Endometrium (tissue), 2 donors: ENCODE data around the gene CACNG4.

Source experiments
- FAIRE-seq: peaks from 2 replicates; lab custom pipeline; 2012; peaks lifted over from hg19 to GRCh38; lab: Jason Lieb, UNC
- donor health status: control.
- donor health status: control.

Gene CACNG4

GRCh38 chr17:67066717-67067116 is 102.2 kb downstream of the CACNG4 start:
- FAIRE-seq, result no peak

- no peak for FAIRE-seq
These were observed 103.3 kb downstream of the CACNG4 start for GRCh38 chr17:67067571-67068482.

GRCh38 chr17:67068999-67069398 is 104.5 kb downstream of the CACNG4 start:
- FAIRE-seq, result no peak

DNA sequence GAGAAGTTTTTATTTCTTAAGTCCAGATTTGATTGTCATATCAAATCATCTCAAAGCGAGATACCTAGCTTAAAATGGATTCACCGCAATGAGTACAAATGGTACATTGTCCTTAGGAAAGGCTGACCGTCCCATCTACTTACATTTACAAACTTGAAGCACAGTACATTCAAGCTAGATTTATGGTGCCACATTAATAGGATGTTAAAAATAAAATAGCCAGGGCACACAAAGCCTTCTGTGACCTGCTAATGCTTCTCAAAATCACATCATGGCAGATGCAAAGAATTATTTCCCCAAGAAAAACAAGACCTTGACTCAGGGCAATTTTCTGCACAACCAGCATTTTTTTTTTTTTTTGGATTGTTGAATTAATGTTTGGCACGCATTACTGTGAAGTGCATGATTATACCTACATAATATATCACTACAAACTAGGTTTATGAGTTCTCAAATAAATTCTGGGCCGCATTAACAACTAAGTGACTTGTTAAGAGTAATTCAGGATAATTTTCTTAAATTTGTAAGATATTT is 105.2 kb downstream of the CACNG4 start:
- no peak for FAIRE-seq

DNA sequence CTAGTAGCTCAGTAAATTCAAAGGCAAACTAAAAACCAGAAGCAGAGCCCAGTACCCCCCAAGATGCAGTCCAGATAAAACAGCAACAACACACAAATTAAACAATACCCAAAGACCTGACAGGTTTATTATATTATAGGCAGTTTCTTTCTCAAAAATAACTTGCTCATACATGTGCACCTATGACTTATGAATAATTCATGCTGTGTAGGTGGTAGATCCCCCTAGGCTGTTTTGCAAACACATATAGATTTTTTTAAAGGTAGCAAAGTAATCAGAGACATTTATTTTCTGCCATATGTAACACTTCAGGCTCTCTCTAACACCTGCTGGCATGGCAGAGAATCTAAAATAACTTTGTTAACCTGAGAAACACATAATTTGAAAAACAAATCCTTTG is 107.1 kb downstream of the CACNG4 start:
- no peak for FAIRE-seq

GRCh38 chr17:67072885-67073284 is 108.4 kb downstream of the CACNG4 start:
- FAIRE-seq, result no peak

- no peak for FAIRE-seq
These were observed 110.3 kb downstream of the CACNG4 start for GRCh38 chr17:67074781-67075180.

DNA sequence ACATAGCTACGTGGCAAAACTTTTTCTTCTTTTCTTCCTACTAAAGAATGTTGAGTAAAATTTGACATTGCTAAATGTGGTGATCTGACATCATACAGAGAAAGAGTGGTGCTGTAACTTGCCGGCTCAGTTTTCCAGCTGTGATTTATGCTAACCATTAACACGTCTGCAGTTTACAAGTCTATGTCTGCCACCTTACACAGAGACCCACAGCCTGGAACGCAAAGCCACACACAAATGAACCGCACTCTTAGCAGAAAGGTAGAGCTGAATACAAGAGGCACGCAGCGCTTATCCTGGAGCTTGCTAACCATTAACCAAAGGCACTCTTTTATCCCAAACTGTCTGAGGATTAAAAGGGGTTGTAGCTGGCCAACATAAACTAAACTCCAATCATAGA is 111.8 kb downstream of the CACNG4 start:
- FAIRE-seq, result no peak

- FAIRE-seq, result no peak
These were observed 113.8 kb downstream of the CACNG4 start for GRCh38 chr17:67078292-67078691.

DNA sequence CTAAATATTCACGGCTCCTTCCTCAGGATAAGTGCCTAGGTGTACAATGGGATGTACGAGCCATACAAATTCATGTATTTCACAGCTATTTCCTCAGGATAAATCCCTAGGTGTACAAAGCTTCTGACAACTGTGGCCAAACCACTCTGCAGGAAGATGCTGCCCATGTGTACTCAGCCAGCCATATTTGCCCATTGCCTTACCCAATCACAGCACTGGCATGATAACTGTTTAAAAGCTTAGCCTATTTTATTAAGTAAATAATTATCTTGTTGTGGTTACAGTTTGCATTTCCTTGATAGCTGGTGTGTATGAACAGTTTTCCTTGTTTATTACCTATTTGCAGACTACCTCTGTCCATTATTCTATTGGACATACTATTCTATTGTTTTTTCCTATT is 115.0 kb downstream of the CACNG4 start:
- no peak for FAIRE-seq

GRCh38 chr17:67080804-67081203 is 116.3 kb downstream of the CACNG4 start:
- no peak for FAIRE-seq

- FAIRE-seq, result no peak
These were observed 117.6 kb downstream of the CACNG4 start for GRCh38 chr17:67082107-67082506.
